Prostate gland (tissue), 2 donors: ENCODE measurements around the gene CDC42EP3.

Source experiments
- CTCF ChIP-seq, 4 experiments: fragments of 200-600 bp in 2 of 4; fragments of 450-650 bp in 2 of 4; sonication (generic) in 2 of 4; IDR thresholded peaks; 1 replicate in 3 of 4; 2 replicates in 1 of 4; pipeline ENCODE4 v1.5.1; 2016 to 2019; ENCODE audit warnings: antibody characterized with exemption in 4 of 4, mild to moderate bottlenecking in 2 of 4, moderate library complexity in 2 of 4
- POLR2AphosphoS5 ChIP-seq: sonication (generic); formaldehyde crosslinking; IDR thresholded peaks from one replicate; pipeline ENCODE4 v1.6.1; 2017; ENCODE audit warnings: antibody characterized with exemption

- TF ChIP-seq POLR2AphosphoS5 (no peak), CTCF (IDR thresholded peaks at IDR 0.05) (no peak)
Observed at GRCh38 chr2:37707393-37707792, 36.0 kb upstream of the CDC42EP3 start.
